Measurements from ENCODE around the gene RPGRIP1L. TPM values are rescaled to one million over a fixed set of nuclear protein-coding genes. Genes with fewer than 3 reads are reported as not detected.

The RPGRIP1L gene
- polyA plus RNA-seq, 1 donor (not counting 4 experiments of a cell fraction or from before 2014, with no cell fraction given) = 11.6 TPM

GRCh38 chr16:53576210-53576609 lies 127.4 kb downstream of the RPGRIP1L start:
- H3K9me1 ChIP-seq (ENCODE audit: control insufficient read depth, extremely low read depth, insufficient read depth, low read length) = no peaks in the 10 kb centered on the region
- no peak overlapping the region for H3K9ac ChIP-seq (ENCODE audit: control insufficient read depth, extremely low read depth, insufficient read depth, low read length)
- no peaks in the 10 kb centered on the region for H3K9me3 ChIP-seq (ENCODE audit: control insufficient read depth, low read depth, low read length)
- no peaks in the 10 kb centered on the region for H3K4me1 ChIP-seq (ENCODE audit: control insufficient read depth, extremely low read depth, insufficient read depth, low read length)
- no peak overlapping the region for H3K4me2 ChIP-seq (ENCODE audit: control insufficient read depth, extremely low read depth, insufficient read depth, low read depth, low read length)
- DNase-seq (ENCODE audit: low read depth, low spot score) = no peak
- H4K20me1 ChIP-seq (ENCODE audit: control insufficient read depth, extremely low read depth, insufficient read depth, low read length) = no peaks in the 10 kb centered on the region
- no peak for TF ChIP-seq EZH2 (IDR thresholded peaks at IDR 0.05; ENCODE audit: low read length)
- no peak for TF ChIP-seq CTCF (optimal IDR thresholded peaks at IDR 0.05 in 1 of 3, IDR thresholded peaks at IDR 0.05 in 1 of 3, conservative IDR thresholded peaks at IDR 0.05 in 1 of 3; ENCODE audit: extremely low read depth in 1 of 3, insufficient read depth in 2 of 3, low read length in 3 of 3)
- H2AFZ ChIP-seq (ENCODE audit: control insufficient read depth, low read length) = no peak overlapping the region
- no peaks in the 10 kb centered on the region for H3K27me3 ChIP-seq (ENCODE audit: control insufficient read depth, extremely low read depth, insufficient read depth, low read length)
- no peak overlapping the region for H3K4me3 ChIP-seq (ENCODE audit: control insufficient read depth in 2 of 3, extremely low read depth in 1 of 3, insufficient read depth in 2 of 3, low read depth in 1 of 3, low read length in 3 of 3)
- dilution Hi-C loops (cut with MboI; ENCODE audit: extremely low pct_ligation_motif_present, low sequenced_read_pairs) = no loop called here
- H3K27ac ChIP-seq (ENCODE audit: control insufficient read depth, insufficient read depth, low read length) = no peak overlapping the region
- H3K36me3 ChIP-seq (ENCODE audit: control insufficient read depth in 2 of 2, extremely low read depth in 1 of 2, insufficient read depth in 2 of 2, low read length in 2 of 2) = no peaks in the 10 kb centered on the region
- H3K79me2 ChIP-seq (ENCODE audit: control insufficient read depth, insufficient read depth, low read length) = no peaks in the 10 kb centered on the region
- no peak for FAIRE-seq

- H3K79me2 ChIP-seq (ENCODE audit: control insufficient read depth, insufficient read depth, low read length) = no peaks in the 10 kb centered on the region
- H3K36me3 ChIP-seq (ENCODE audit: control insufficient read depth in 2 of 2, extremely low read depth in 1 of 2, insufficient read depth in 2 of 2, low read length in 2 of 2) = no peaks in the 10 kb centered on the region
- H4K20me1 ChIP-seq (ENCODE audit: control insufficient read depth, extremely low read depth, insufficient read depth, low read length) = no peaks in the 10 kb centered on the region
- H3K9me1 ChIP-seq (ENCODE audit: control insufficient read depth, extremely low read depth, insufficient read depth, low read length) = no peaks in the 10 kb centered on the region
- no peaks in the 10 kb centered on the region for H3K4me1 ChIP-seq (ENCODE audit: control insufficient read depth, extremely low read depth, insufficient read depth, low read length)
- no peak overlapping the region for H3K27ac ChIP-seq (ENCODE audit: control insufficient read depth, insufficient read depth, low read length)
- H3K4me2 ChIP-seq (ENCODE audit: control insufficient read depth, extremely low read depth, insufficient read depth, low read depth, low read length) = no peak overlapping the region
- DNase-seq (ENCODE audit: low read depth, low spot score) (no peak), FAIRE-seq (no peak)
- no peak overlapping the region for H3K9ac ChIP-seq (ENCODE audit: control insufficient read depth, extremely low read depth, insufficient read depth, low read length)
- dilution Hi-C loops (cut with MboI; ENCODE audit: extremely low pct_ligation_motif_present, low sequenced_read_pairs) = no loop called here
- no peak overlapping the region for H3K4me3 ChIP-seq (ENCODE audit: control insufficient read depth in 2 of 3, extremely low read depth in 1 of 3, insufficient read depth in 2 of 3, low read depth in 1 of 3, low read length in 3 of 3)
- no peaks in the 10 kb centered on the region for H3K27me3 ChIP-seq (ENCODE audit: control insufficient read depth, extremely low read depth, insufficient read depth, low read length)
- H3K9me3 ChIP-seq (ENCODE audit: control insufficient read depth, low read depth, low read length) = no peaks in the 10 kb centered on the region
- no peak overlapping the region for H2AFZ ChIP-seq (ENCODE audit: control insufficient read depth, low read length)
- TF ChIP-seq EZH2 (IDR thresholded peaks at IDR 0.05; ENCODE audit: low read length) = no peak
- TF ChIP-seq CTCF (optimal IDR thresholded peaks at IDR 0.05 in 1 of 3, IDR thresholded peaks at IDR 0.05 in 1 of 3, conservative IDR thresholded peaks at IDR 0.05 in 1 of 3; ENCODE audit: extremely low read depth in 1 of 3, insufficient read depth in 2 of 3, low read length in 3 of 3) = no peak
Observed at GRCh38 chr16:53571763-53572162, 131.9 kb downstream of the RPGRIP1L start.

All from keratinocyte (primary cell).